Stimulated activated CD4-positive, alpha-beta T cell treated with anti-CD3 and anti-CD28 coated beads, Interleukin-1b, Interleukin-23, amount 100 ng/mL, for 48 hours (primary cell): Measurements from ENCODE around the gene PNP.
"Not testable (repeated sequence)": the region's sequence is repeated elsewhere in the genome, so short reads cannot be mapped to it uniquely, and the experiment has no call there.

Source experiments
- DNase-seq: peaks from one replicate; pipeline ENCODE4 v3.0.0-alpha.2; 2020

Gene PNP

GRCh38 chr14:20493634-20494033 lies 24.4 kb downstream of the PNP start:
- no peak for DNase-seq

GRCh38 chr14:20494935-20495766 lies 25.9 kb downstream of the PNP start:
- no peak for DNase-seq

- DNase-seq, result no peak
These were observed 29.4 kb downstream of the PNP start for GRCh38 chr14:20498622-20499021.

GRCh38 chr14:20499108-20499507 lies 29.9 kb downstream of the PNP start:
- DNase-seq, result no peak

- DNase-seq, result no peak
These were observed 30.7 kb downstream of the PNP start for GRCh38 chr14:20499881-20500280.

- DNase-seq, result no peak
These were observed 32.1 kb downstream of the PNP start for GRCh38 chr14:20501346-20501745.

- no peak for DNase-seq
These were observed 34.7 kb downstream of the PNP start for GRCh38 chr14:20503898-20504297.

- not testable (repeated sequence) for DNase-seq
These were observed 37.1 kb downstream of the PNP start for GRCh38 chr14:20506276-20506675.

- DNase-seq, result not testable (repeated sequence)
These were observed 37.5 kb downstream of the PNP start for GRCh38 chr14:20506752-20507151.

GRCh38 chr14:20507537-20507936 lies 38.3 kb downstream of the PNP start:
- not testable (repeated sequence) for DNase-seq

GRCh38 chr14:20508367-20508766 lies 39.2 kb downstream of the PNP start:
- no peak for DNase-seq

GRCh38 chr14:20512177-20512905 lies 43.1 kb downstream of the PNP start:
- DNase-seq, result no peak

- no peak for DNase-seq
These were observed 46.6 kb downstream of the PNP start for GRCh38 chr14:20515846-20516245.

- no peak for DNase-seq
These were observed 47.7 kb downstream of the PNP start for GRCh38 chr14:20516921-20517320.

GRCh38 chr14:20522332-20522731 lies 53.1 kb downstream of the PNP start:
- no peak for DNase-seq

GRCh38 chr14:20524027-20524426 lies 54.8 kb downstream of the PNP start:
- no peak for DNase-seq
